ENCODE data around the gene SLC37A4. TPM values are rescaled to one million over a fixed set of nuclear protein-coding genes. Genes with fewer than 3 reads are reported as not detected.

Gene SLC37A4
- total RNA-seq, 1 experiment from 2014 or later: 54.5 TPM

DNA sequence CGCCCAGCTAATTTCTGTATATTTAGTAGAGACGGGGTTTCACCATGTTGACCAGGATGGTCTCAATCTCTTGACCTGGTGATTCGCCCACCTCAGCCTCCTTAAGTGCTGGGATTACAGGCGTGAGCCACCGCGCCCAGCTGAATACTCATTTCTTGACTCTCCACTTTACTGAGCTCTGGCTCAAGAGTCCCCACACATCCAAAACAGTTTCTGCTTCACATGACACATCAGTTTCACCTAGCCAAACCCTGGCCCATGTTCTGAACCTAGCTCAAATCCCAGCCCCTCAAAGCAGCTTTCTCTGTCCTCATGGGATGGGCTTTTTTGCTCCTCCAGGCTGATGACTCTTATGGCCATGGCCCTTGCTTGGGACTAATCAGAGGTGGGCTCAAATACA lies 16.5 kb upstream of the SLC37A4 start (continued):
- TF ChIP-seq ZNF416 (CRISPR knock-in tag; IDR thresholded peaks at IDR 0.05): no peak

DNA sequence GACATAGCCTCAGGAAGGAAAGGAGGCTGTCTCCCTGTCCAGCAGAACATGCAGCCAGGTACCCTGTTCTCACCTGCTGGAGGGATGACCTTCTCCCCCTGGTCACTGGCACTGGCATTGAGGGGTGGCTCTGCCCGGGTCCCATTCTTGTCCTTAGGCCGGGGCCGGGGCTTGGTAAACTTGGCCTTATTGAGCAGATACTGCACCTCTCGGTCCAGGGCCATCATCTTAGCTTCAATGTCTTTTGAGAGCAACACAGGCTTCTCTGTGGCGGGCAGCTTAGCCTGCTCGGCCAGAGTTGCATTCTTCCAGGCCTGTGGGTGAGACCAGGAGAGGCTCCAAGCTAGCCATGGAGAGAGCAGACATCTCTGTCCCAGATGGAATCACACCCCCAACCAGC lies 15.8 kb upstream of the SLC37A4 start:
- TF ChIP-seq NFATC4 (CRISPR knock-in tag; IDR thresholded peaks at IDR 0.05): no peak
- TF ChIP-seq, protein P1, sequence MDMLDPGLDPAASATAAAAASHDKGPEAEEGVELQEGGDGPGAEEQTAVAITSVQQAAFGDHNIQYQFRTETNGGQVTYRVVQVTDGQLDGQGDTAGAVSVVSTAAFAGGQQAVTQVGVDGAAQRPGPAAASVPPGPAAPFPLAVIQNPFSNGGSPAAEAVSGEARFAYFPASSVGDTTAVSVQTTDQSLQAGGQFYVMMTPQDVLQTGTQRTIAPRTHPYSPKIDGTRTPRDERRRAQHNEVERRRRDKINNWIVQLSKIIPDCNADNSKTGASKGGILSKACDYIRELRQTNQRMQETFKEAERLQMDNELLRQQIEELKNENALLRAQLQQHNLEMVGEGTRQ (CRISPR knock-in tag; IDR thresholded peaks at IDR 0.05): no peak
- no peak for TF ChIP-seq GABPB1 (CRISPR knock-in tag; IDR thresholded peaks at IDR 0.05)
- TF ChIP-seq, protein P2, sequence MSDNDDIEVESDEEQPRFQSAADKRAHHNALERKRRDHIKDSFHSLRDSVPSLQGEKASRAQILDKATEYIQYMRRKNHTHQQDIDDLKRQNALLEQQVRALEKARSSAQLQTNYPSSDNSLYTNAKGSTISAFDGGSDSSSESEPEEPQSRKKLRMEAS (CRISPR knock-in tag; IDR thresholded peaks at IDR 0.05): no peak
- TF ChIP-seq MXD4 (CRISPR knock-in tag; IDR thresholded peaks at IDR 0.05; ENCODE audit: borderline replicate concordance): no peak
- TF ChIP-seq, protein P3, sequence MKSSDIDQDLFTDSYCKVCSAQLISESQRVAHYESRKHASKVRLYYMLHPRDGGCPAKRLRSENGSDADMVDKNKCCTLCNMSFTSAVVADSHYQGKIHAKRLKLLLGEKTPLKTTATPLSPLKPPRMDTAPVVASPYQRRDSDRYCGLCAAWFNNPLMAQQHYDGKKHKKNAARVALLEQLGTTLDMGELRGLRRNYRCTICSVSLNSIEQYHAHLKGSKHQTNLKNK (CRISPR knock-in tag; IDR thresholded peaks at IDR 0.05): no peak
- TF ChIP-seq, protein P4, sequence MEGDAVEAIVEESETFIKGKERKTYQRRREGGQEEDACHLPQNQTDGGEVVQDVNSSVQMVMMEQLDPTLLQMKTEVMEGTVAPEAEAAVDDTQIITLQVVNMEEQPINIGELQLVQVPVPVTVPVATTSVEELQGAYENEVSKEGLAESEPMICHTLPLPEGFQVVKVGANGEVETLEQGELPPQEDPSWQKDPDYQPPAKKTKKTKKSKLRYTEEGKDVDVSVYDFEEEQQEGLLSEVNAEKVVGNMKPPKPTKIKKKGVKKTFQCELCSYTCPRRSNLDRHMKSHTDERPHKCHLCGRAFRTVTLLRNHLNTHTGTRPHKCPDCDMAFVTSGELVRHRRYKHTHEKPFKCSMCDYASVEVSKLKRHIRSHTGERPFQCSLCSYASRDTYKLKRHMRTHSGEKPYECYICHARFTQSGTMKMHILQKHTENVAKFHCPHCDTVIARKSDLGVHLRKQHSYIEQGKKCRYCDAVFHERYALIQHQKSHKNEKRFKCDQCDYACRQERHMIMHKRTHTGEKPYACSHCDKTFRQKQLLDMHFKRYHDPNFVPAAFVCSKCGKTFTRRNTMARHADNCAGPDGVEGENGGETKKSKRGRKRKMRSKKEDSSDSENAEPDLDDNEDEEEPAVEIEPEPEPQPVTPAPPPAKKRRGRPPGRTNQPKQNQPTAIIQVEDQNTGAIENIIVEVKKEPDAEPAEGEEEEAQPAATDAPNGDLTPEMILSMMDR (IDR thresholded peaks at IDR 0.05): no peak
- no peak for TF ChIP-seq ZNF138 (CRISPR knock-in tag; conservative IDR thresholded peaks at IDR 0.05)
- no peak for TF ChIP-seq FOXJ3 (CRISPR knock-in tag; IDR thresholded peaks at IDR 0.05; ENCODE audit: borderline replicate concordance)
- TF ChIP-seq, protein P5, sequence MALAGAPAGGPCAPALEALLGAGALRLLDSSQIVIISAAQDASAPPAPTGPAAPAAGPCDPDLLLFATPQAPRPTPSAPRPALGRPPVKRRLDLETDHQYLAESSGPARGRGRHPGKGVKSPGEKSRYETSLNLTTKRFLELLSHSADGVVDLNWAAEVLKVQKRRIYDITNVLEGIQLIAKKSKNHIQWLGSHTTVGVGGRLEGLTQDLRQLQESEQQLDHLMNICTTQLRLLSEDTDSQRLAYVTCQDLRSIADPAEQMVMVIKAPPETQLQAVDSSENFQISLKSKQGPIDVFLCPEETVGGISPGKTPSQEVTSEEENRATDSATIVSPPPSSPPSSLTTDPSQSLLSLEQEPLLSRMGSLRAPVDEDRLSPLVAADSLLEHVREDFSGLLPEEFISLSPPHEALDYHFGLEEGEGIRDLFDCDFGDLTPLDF (CRISPR knock-in tag; IDR thresholded peaks at IDR 0.05): no peak
- TF ChIP-seq, protein P6, sequence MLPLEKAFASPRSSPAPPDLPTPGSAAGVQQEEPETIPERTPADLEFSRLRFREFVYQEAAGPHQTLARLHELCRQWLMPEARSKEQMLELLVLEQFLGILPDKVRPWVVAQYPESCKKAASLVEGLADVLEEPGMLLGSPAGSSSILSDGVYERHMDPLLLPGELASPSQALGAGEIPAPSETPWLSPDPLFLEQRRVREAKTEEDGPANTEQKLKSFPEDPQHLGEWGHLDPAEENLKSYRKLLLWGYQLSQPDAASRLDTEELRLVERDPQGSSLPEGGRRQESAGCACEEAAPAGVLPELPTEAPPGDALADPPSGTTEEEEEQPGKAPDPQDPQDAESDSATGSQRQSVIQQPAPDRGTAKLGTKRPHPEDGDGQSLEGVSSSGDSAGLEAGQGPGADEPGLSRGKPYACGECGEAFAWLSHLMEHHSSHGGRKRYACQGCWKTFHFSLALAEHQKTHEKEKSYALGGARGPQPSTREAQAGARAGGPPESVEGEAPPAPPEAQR (CRISPR knock-in tag; IDR thresholded peaks at IDR 0.05): no peak
- no peak for TF ChIP-seq NR2C2 (CRISPR knock-in tag; IDR thresholded peaks at IDR 0.05)
- no peak for TF ChIP-seq RORB (CRISPR knock-in tag; IDR thresholded peaks at IDR 0.05)
- no peak overlapping the region for H3K4me3 Mint-ChIP-seq
- H3K9me3 Mint-ChIP-seq: no peaks in the 10 kb centered on the region
- no peak for ATAC-seq
- H3K27ac Mint-ChIP-seq: no peak overlapping the region
- POLR2A ChIA-PET: interaction anchor here (2.1 kb wide), 1 partner anchor 10 kb away, joined by 8 read pairs; no protein-coding TSS in a partner anchor
- no peak for DNase-seq (ENCODE audit: low spot score)
- peaks cover 56% of the 10 kb centered on the region for H3K36me3 Mint-ChIP-seq
- peaks cover 7% of the 10 kb centered on the region for H3K4me1 Mint-ChIP-seq
- no peaks in the 10 kb centered on the region for H3K27me3 Mint-ChIP-seq (ENCODE audit: low read depth)
- CTCF ChIA-PET: no interaction called here

DNA sequence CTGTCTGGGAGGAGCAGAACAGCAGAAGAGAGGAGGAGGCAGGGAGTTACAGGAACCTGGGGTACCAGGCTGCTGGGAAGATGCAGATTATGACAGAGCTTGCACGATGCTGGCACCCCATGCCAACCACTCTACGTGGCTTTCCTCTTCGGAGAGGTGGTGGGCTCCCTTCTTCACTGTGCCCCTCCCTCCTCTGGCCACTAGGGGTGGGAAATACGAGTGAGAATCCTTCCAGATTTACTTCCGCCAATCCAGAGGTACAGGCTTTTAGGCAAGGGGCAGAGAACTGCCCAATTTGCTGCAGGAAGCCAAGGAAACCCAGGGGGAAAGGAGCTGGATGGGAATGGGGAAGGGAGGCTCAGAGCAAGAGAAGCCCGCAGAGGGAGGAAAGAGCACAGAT lies 14.0 kb upstream of the SLC37A4 start:
- POLR2A ChIA-PET: no interaction called here
- peak overlapping the region; percentile 54 for H3K27ac Mint-ChIP-seq
- TF ChIP-seq, protein P7, sequence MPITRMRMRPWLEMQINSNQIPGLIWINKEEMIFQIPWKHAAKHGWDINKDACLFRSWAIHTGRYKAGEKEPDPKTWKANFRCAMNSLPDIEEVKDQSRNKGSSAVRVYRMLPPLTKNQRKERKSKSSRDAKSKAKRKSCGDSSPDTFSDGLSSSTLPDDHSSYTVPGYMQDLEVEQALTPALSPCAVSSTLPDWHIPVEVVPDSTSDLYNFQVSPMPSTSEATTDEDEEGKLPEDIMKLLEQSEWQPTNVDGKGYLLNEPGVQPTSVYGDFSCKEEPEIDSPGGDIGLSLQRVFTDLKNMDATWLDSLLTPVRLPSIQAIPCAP (CRISPR knock-in tag; IDR thresholded peaks at IDR 0.05): no peak
- no peak for TF ChIP-seq ZNF121 (CRISPR knock-in tag; IDR thresholded peaks at IDR 0.05)
- TF ChIP-seq, protein P4 (IDR thresholded peaks at IDR 0.05): peak; percentile 36
- peak; percentile 83 for ATAC-seq
- H3K36me3 Mint-ChIP-seq: peaks cover 45% of the 10 kb centered on the region
- no peak overlapping the region for H3K4me3 Mint-ChIP-seq
- CTCF ChIA-PET: interaction anchor here (1.0 kb wide), 1 partner anchor 26 kb away, joined by 3 read pairs; no protein-coding TSS in a partner anchor
- H3K27me3 Mint-ChIP-seq (ENCODE audit: low read depth): no peaks in the 10 kb centered on the region
- peaks cover 11% of the 10 kb centered on the region for H3K4me1 Mint-ChIP-seq
- peak; percentile 41 for DNase-seq (ENCODE audit: low spot score)
- no peaks in the 10 kb centered on the region for H3K9me3 Mint-ChIP-seq
